Measurements from ENCODE around the gene STAMBPL1.
"Not testable (repeated sequence)": the region's sequence is repeated elsewhere in the genome, so short reads cannot be mapped to it uniquely, and the experiment has no call there.

Gene STAMBPL1

GRCh38 chr10:88857831-88858230, 22.2 kb upstream of the STAMBPL1 start:
- DNase-seq (ENCODE audit: low read depth), result no peak

- no peak for DNase-seq (ENCODE audit: low read depth)
Observed at GRCh38 chr10:88858491-88858890, 21.6 kb upstream of the STAMBPL1 start.

GRCh38 chr10:88861036-88861435, 19.0 kb upstream of the STAMBPL1 start:
- DNase-seq (ENCODE audit: low read depth), result no peak

GRCh38 chr10:88865281-88865876, 14.7 kb upstream of the STAMBPL1 start:
- no peak for DNase-seq (ENCODE audit: low read depth)

GRCh38 chr10:88866454-88866853, 13.6 kb upstream of the STAMBPL1 start:
- DNase-seq (ENCODE audit: low read depth), result no peak

GRCh38 chr10:88870089-88870488, 10.0 kb upstream of the STAMBPL1 start:
- no peak for DNase-seq (ENCODE audit: low read depth)

GRCh38 chr10:88873757-88874156, 6.3 kb upstream of the STAMBPL1 start:
- no peak for DNase-seq (ENCODE audit: low read depth)

- DNase-seq (ENCODE audit: low read depth), result no peak
Observed at GRCh38 chr10:88874281-88874680, 5.8 kb upstream of the STAMBPL1 start.

- no peak for DNase-seq (ENCODE audit: low read depth)
Observed at GRCh38 chr10:88875081-88875480, 5.0 kb upstream of the STAMBPL1 start.

- no peak for DNase-seq (ENCODE audit: low read depth)
Observed at GRCh38 chr10:88877298-88877697, 2.7 kb upstream of the STAMBPL1 start.

- DNase-seq (ENCODE audit: low read depth), result peak; percentile 51
Observed at GRCh38 chr10:88880282-88881076, 434 bp downstream of the STAMBPL1 start.

- DNase-seq (ENCODE audit: low read depth), result no peak
Observed at GRCh38 chr10:88881320-88881719, 1.3 kb downstream of the STAMBPL1 start.

GRCh38 chr10:88881922-88882645, 2.0 kb downstream of the STAMBPL1 start:
- no peak for DNase-seq (ENCODE audit: low read depth)

GRCh38 chr10:88882646-88883447, 2.8 kb downstream of the STAMBPL1 start:
- DNase-seq (ENCODE audit: low read depth), result not testable (repeated sequence)

- no peak for DNase-seq (ENCODE audit: low read depth)
Observed at GRCh38 chr10:88883448-88883809, 3.4 kb downstream of the STAMBPL1 start.

- no peak for DNase-seq (ENCODE audit: low read depth)
Observed at GRCh38 chr10:88886557-88886956, 6.5 kb downstream of the STAMBPL1 start.

GRCh38 chr10:88888810-88889445, 8.9 kb downstream of the STAMBPL1 start:
- no peak for DNase-seq (ENCODE audit: low read depth)

GRCh38 chr10:88889559-88890337, 9.7 kb downstream of the STAMBPL1 start:
- DNase-seq (ENCODE audit: low read depth), result no peak

GRCh38 chr10:88890681-88891381, 10.8 kb downstream of the STAMBPL1 start:
- DNase-seq (ENCODE audit: low read depth), result no peak

GRCh38 chr10:88892222-88892967, 12.3 kb downstream of the STAMBPL1 start:
- DNase-seq (ENCODE audit: low read depth), result no peak

Data from activated T-helper 1 cell treated with Interleukin-2 at 50 U/mL for 16 hours (primary cell).